ENCODE measurements around the gene MAGI3.

DNA sequence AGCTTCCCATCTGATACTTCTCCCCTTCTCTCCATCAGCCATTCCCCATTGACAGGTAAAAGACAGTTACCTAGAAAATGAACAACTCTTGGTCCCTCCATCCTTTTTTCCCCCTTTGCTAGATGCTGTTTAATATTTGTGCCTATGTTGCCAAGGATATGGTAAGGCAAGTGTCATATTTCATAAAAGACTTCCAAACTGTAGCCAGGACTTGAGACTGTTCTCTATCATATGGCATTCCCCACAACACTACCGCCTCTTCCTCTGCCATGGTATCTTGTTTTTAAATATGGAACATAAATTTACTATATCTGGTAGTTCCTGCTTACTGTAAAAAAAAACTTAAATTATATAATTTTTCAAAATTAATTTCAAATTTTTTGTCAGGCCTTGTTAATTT lies 271.8 kb downstream of the MAGI3 start:
- TF ChIP-seq, protein P1, sequence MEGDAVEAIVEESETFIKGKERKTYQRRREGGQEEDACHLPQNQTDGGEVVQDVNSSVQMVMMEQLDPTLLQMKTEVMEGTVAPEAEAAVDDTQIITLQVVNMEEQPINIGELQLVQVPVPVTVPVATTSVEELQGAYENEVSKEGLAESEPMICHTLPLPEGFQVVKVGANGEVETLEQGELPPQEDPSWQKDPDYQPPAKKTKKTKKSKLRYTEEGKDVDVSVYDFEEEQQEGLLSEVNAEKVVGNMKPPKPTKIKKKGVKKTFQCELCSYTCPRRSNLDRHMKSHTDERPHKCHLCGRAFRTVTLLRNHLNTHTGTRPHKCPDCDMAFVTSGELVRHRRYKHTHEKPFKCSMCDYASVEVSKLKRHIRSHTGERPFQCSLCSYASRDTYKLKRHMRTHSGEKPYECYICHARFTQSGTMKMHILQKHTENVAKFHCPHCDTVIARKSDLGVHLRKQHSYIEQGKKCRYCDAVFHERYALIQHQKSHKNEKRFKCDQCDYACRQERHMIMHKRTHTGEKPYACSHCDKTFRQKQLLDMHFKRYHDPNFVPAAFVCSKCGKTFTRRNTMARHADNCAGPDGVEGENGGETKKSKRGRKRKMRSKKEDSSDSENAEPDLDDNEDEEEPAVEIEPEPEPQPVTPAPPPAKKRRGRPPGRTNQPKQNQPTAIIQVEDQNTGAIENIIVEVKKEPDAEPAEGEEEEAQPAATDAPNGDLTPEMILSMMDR (IDR thresholded peaks at IDR 0.05) = no peak
- no peak for TF ChIP-seq POLR2A (IDR thresholded peaks at IDR 0.05)

Measured in adrenal gland (tissue), 5 donors.